AG04449 (cell line): ENCODE measurements around the gene CLDND2.

Experiments
- CTCF ChIA-PET: fragments of 350-600 bp; formaldehyde crosslinking; extraction: SDS; loops from one replicate; lab custom pipeline; 2021; ENCODE audit warnings: antibody characterized with exemption; lab: Yijun Ruan, JAX
- POLR2A ChIA-PET: fragments of 400-600, 350-600 bp; formaldehyde crosslinking; extraction: SDS; loops from one replicate; lab custom pipeline; 2020; ENCODE audit warnings: antibody characterized with exemption, inconsistent platforms; lab: Yijun Ruan, JAX
- DNase-seq: peaks from one replicate; pipeline ENCODE4 v3.0.0-alpha.2; 2010; ENCODE audit warnings: low read depth, low spot score
- H3K4me3 ChIP-seq: 2 replicates; pipeline ENCODE4 v1.5.1; 2011; ENCODE audit warnings: low read depth, mild to moderate bottlenecking, control low read depth, low read length
- TF ChIP-seq, protein P1 (sequence below): IDR thresholded peaks from one replicate; pipeline ENCODE4 v1.5.1; 2011; ENCODE audit warnings: mild to moderate bottlenecking, moderate library complexity, low read length, control low read depth, inconsistent platforms; ENCODE audit not compliant: insufficient read depth; ENCODE audit errors: missing control alignments

Gene CLDND2

GRCh38 chr19:51351266-51351990, 17.4 kb downstream of the CLDND2 start:
- DNase-seq, result no peak
- TF ChIP-seq, protein P1, sequence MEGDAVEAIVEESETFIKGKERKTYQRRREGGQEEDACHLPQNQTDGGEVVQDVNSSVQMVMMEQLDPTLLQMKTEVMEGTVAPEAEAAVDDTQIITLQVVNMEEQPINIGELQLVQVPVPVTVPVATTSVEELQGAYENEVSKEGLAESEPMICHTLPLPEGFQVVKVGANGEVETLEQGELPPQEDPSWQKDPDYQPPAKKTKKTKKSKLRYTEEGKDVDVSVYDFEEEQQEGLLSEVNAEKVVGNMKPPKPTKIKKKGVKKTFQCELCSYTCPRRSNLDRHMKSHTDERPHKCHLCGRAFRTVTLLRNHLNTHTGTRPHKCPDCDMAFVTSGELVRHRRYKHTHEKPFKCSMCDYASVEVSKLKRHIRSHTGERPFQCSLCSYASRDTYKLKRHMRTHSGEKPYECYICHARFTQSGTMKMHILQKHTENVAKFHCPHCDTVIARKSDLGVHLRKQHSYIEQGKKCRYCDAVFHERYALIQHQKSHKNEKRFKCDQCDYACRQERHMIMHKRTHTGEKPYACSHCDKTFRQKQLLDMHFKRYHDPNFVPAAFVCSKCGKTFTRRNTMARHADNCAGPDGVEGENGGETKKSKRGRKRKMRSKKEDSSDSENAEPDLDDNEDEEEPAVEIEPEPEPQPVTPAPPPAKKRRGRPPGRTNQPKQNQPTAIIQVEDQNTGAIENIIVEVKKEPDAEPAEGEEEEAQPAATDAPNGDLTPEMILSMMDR, result no peak

DNA sequence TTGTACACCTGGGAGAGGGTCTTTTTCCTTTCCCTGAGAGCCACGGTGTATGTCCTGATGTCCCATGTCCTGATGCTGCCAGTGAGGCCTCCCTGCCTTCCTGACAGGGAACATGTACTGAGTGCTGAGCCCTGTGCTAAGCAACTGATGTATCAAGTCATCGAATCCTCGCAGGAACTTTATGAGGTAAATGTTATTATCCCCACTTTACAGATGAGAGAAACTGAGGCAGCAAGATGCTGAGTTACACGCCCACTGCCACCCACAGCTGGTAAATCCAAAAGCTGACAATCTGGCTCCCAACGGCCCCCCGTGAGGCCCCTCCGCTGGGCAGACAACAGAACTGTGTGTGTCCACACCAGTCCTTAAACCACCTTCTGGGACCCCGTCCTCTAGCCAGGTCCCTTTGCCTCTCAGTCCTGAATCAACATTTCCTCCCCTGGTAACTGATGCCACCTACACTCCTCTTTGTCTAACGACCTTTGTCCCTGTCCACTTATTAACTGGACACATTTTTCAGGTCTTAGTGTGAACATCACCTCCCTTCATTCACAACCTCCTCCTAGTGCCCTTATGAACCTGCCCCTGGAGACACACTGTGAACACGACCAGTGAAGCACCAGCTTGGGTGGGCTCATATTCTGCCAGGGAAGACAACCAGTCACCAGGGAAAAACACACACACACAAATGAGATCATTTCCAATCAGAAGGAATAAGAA, 21.4 kb downstream of the CLDND2 start:
- CTCF ChIA-PET, result interaction anchor here (1.2 kb wide), 1 partner anchor 74 kb away, joined by 3 read pairs; no protein-coding TSS in a partner anchor
- no peak overlapping the region for H3K4me3 ChIP-seq
- POLR2A ChIA-PET, result no interaction called here
- TF ChIP-seq, protein P1, result no peak
- no peak for DNase-seq

More at GRCh38 chr19:51351266-51351990, 17.4 kb downstream of the CLDND2 start:
- ChIA-PET POLR2A (interaction anchor here (1.1 kb wide), 1 partner anchor 8 kb away, joined by 3 read pairs; no protein-coding TSS in a partner anchor), CTCF (interaction anchor here (1.0 to 1.6 kb wide), 3 partner anchors 9 to 13 kb away, joined by 3 to 6 read pairs (median 6); partner anchors contain the start of gene VSIG10L)
- no peak overlapping the region for H3K4me3 ChIP-seq

DNA sequence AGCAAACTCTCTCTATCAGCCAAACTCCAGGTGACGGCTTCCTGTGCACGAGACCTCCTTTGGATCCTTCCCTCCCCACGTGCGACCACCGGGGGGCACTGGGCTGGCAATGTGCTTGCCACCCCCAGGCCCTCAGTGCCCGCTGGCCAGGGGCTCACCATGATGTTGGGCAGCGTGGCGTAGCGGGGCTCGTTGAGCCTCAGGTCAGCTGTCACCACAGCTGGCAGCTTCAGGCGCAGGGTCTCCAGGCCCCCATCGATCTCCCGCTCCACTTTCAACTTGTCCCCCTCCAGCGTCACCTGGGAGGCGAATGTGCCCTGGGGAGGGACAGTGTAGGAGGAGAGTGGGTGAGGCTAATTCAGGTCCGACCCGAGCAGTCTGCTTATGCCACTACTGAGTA, 22.1 kb downstream of the CLDND2 start:
- TF ChIP-seq, protein P1, result no peak
- POLR2A ChIA-PET, result no interaction called here
- no peak for DNase-seq
- CTCF ChIA-PET, result interaction anchor here (1.2 kb wide), 1 partner anchor 75 kb away, joined by 3 read pairs; no protein-coding TSS in a partner anchor
- no peak overlapping the region for H3K4me3 ChIP-seq

DNA sequence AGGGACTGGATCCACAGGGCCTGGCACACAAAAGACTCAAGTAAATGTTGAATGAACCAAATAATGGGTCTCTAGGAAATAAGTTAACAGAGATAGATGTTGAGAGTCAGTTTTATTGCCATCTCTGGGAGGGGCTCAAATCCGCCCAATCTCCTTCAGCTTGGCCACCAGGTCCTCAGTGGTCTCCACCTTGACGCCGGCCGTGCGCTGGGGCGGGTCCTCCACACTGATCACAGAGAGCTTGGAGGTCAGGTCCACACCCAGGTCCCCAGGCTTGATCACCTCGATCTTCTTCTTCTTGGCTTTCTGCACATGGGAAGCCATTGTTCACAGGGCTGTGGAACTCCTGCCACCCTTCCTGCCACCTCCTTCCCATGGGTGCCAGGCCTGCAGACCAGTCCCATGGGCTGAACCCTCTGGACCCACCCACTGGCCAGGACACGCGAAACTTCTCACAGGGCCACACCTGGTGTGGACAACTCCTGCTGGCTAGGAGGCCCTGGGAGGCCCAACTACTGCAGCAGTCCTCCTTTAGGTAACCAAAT, 23.7 kb downstream of the CLDND2 start:
- POLR2A ChIA-PET, result no interaction called here
- DNase-seq, result no peak
- H3K4me3 ChIP-seq, result no peak overlapping the region
- CTCF ChIA-PET, result no interaction called here
- TF ChIP-seq, protein P1, result no peak

DNA sequence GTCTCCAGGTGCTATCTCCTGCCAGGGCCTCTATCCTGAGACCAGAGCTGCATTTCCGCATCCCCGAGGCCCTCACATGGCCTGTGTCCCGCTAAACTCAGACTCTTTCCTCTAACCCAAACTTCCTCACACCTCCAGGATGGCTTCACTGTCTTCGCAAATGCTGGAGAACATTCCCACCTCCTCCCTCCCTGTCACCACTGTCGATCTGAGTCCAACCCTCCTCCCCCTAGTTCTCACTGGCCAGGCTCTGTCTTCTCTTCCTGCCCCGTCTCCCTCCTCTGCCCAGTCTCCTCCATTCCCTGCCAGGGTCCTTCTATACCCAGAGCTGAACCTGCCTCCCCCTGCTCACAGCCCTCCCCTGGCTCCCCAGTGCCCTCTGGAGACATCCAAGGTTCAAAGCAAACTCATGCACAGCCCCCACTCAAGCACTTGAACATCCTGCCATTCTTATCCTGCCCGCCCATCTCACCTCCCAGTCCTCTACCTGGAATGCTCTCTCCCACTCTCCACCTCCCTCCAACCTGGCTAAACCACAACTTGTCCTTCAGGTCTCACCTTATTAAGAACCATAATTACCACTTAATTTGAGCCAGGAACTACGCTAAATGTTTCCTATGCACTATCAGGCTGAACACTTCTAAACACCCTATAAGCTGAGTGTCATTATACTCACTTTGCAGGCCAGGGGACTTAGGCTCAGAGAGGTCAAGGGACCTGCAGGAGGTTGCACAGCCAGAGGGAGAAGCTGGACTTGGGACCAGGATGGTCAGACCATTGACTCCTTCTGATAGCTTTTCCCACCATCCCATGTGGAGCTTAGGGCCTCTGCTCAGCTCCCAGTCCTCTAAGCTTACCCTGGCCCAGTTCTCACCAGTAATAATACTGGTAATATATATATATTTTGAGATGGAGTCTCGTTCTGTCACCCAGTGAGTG, 25.9 kb downstream of the CLDND2 start:
- TF ChIP-seq, protein P1, result no peak
- no peak for DNase-seq

More for the DNA sequence above, 25.9 kb downstream of the CLDND2 start:
- H3K4me3 ChIP-seq, result no peak overlapping the region
- CTCF ChIA-PET, result interaction anchor here (0.6 to 2.6 kb wide), 3 partner anchors 9 to 21 kb away, joined by 3 to 7 read pairs (median 3); no protein-coding TSS in a partner anchor
- POLR2A ChIA-PET, result interaction anchor here (0.8 kb wide), 1 partner anchor 16 kb away, joined by 5 read pairs; no protein-coding TSS in a partner anchor
